Uterus (tissue), 2 donors: Measurements from ENCODE around the gene IFNG-AS1.

Source experiments
- CTCF ChIP-seq, 4 experiments: fragments of 200-600 bp in 2 of 4; fragments of 450-650 bp in 2 of 4; sonication (generic) in 2 of 4; IDR thresholded peaks; one replicate each; pipeline ENCODE4 v1.5.1; 2016 to 2019; ENCODE audit warnings: antibody characterized with exemption in 4 of 4, mild to moderate bottlenecking in 2 of 4, moderate library complexity in 1 of 4
- POLR2A ChIP-seq, 2 donors: fragments of 450-650 bp; IDR thresholded peaks; one replicate each; pipeline ENCODE4 v1.6.1; 2016; ENCODE audit warnings: antibody characterized with exemption in 2 of 2, mild to moderate bottlenecking in 1 of 2, moderate library complexity in 1 of 2

GRCh38 chr12:67994046-67994445 is 4.8 kb downstream of the IFNG-AS1 start:
- no peak for TF ChIP-seq CTCF (IDR thresholded peaks at IDR 0.05)
- no peak for TF ChIP-seq POLR2A (IDR thresholded peaks at IDR 0.05)
